ENCODE results near the gene FBH1. TPM values are rescaled to one million over a fixed set of nuclear protein-coding genes. Genes with fewer than 3 reads are reported as not detected.

Gene FBH1
- total and polyA plus RNA-seq, 4 donors = 39.4 to 93.2 (median 63.8) TPM

- peaks cover 6 to 35% (median 14%) of the 10 kb centered on the region in 5 donors for H3K4me1 ChIP-seq (ENCODE audit: control insufficient read depth in 5 of 5, insufficient read depth in 5 of 5, low read length in 5 of 5)
- no peaks in the 10 kb centered on the region for H3K9me3 ChIP-seq (ENCODE audit: control insufficient read depth in 4 of 4, insufficient read depth in 3 of 4, low read length in 3 of 4)
- ATAC-seq (ENCODE audit: insufficient read depth, low FRiP score) (peak; percentile 55), DNase-seq (peak; percentile 23 to 65 (median 49))
- H3K36me3 ChIP-seq (ENCODE audit: control insufficient read depth in 4 of 4, insufficient read depth in 4 of 4, low read length in 4 of 4) = peaks cover 0 to 11% (median 5%) of the 10 kb centered on the region in 4 donors
- WGBS, 2 donors = 41% methylated on average over 16 of the region's 16 CpGs
- H3K4me3 ChIP-seq = no peak overlapping the region
- peak overlapping the region; percentile 30 to 82 for H3K27ac ChIP-seq (ENCODE audit: low read depth in 1 of 2, low read length in 1 of 2)
- no peaks in the 10 kb centered on the region for H3K27me3 ChIP-seq (ENCODE audit: control insufficient read depth in 3 of 3, insufficient read depth in 3 of 3, low read length in 2 of 3)
- no peak for TF ChIP-seq CTCF (IDR thresholded peaks at IDR 0.05; ENCODE audit: control extremely low read depth, extremely low read depth)
- no peak overlapping the region for H3K9ac ChIP-seq (ENCODE audit: insufficient read depth in 1 of 2, low read length in 2 of 2)
Measured at GRCh38 chr10:5942474-5942873, 52.4 kb downstream of the FBH1 start.

GRCh38 chr10:5943536-5943935, 53.5 kb downstream of the FBH1 start:
- 34 to 64% methylated on average over 15 of the region's 15 CpGs for WGBS, 2 donors

GRCh38 chr10:5944389-5945189, 54.5 kb downstream of the FBH1 start:
- Histone ChIP-seq H3K4me1 (ENCODE audit: control insufficient read depth in 5 of 5, insufficient read depth in 5 of 5, low read length in 5 of 5) (peaks cover 6 to 35% (median 17%) of the 10 kb centered on the region in 5 donors), H3K27ac (ENCODE audit: low read depth in 1 of 2, low read length in 1 of 2) (peak overlapping the region; percentile 91 to 93), H3K27me3 (ENCODE audit: control insufficient read depth in 3 of 3, insufficient read depth in 3 of 3, low read length in 2 of 3) (peaks cover 0 to 3% (median 0%) of the 10 kb centered on the region in 3 donors), H3K9me3 (ENCODE audit: control insufficient read depth in 4 of 4, insufficient read depth in 3 of 4, low read length in 3 of 4) (no peaks in the 10 kb centered on the region), H3K9ac (ENCODE audit: insufficient read depth in 1 of 2, low read length in 2 of 2) (peak overlapping the region in 1 of 2 donors; percentile 39), H3K4me3 (peak overlapping the region; percentile 6), H3K36me3 (ENCODE audit: control insufficient read depth in 4 of 4, insufficient read depth in 4 of 4, low read length in 4 of 4) (no peaks in the 10 kb centered on the region)
- 46 to 63% methylated on average over 7 of the region's 7 CpGs for WGBS, 2 donors
- DNase-seq (peak; percentile 82 to 96 (median 91)), ATAC-seq (ENCODE audit: insufficient read depth, low FRiP score) (peak; percentile 25)
- no peak for TF ChIP-seq CTCF (IDR thresholded peaks at IDR 0.05; ENCODE audit: control extremely low read depth, extremely low read depth)

More at GRCh38 chr10:5943536-5943935, 53.5 kb downstream of the FBH1 start:
- Histone ChIP-seq H3K9ac (ENCODE audit: insufficient read depth in 1 of 2, low read length in 2 of 2) (peak overlapping the region in 1 of 2 donors; percentile 28), H3K27ac (ENCODE audit: low read depth in 1 of 2, low read length in 1 of 2) (peak overlapping the region; percentile 56 to 92), H3K27me3 (ENCODE audit: control insufficient read depth in 3 of 3, insufficient read depth in 3 of 3, low read length in 2 of 3) (no peaks in the 10 kb centered on the region), H3K4me3 (no peak overlapping the region), H3K36me3 (ENCODE audit: control insufficient read depth in 4 of 4, insufficient read depth in 4 of 4, low read length in 4 of 4) (peaks cover 0 to 3% (median 0%) of the 10 kb centered on the region in 4 donors), H3K4me1 (ENCODE audit: control insufficient read depth in 5 of 5, insufficient read depth in 5 of 5, low read length in 5 of 5) (peaks cover 6 to 35% (median 16%) of the 10 kb centered on the region in 5 donors), H3K9me3 (ENCODE audit: control insufficient read depth in 4 of 4, insufficient read depth in 3 of 4, low read length in 3 of 4) (no peaks in the 10 kb centered on the region)
- DNase-seq (peak; percentile 33 to 55 (median 50)), ATAC-seq (ENCODE audit: insufficient read depth, low FRiP score) (peak; percentile 23)
- no peak for TF ChIP-seq CTCF (IDR thresholded peaks at IDR 0.05; ENCODE audit: control extremely low read depth, extremely low read depth)

Measured in lung (tissue), 12 donors.